NCI-H146 treated with DMSO at 0.1 percent for 48 hours (cell line): ENCODE results near the gene MPZL1.

Source experiments
- DNase-seq: peaks from one replicate; lab custom pipeline; 2025; ENCODE audit not compliant: unreplicated experiment; lab: John Stamatoyannopoulos, UW

MPZL1 gene

GRCh38 chr1:167748906-167749305 lies 27.1 kb downstream of the MPZL1 start:
- no peak for DNase-seq

GRCh38 chr1:167749741-167750140 lies 28.0 kb downstream of the MPZL1 start:
- no peak for DNase-seq

GRCh38 chr1:167750641-167751040 lies 28.9 kb downstream of the MPZL1 start:
- DNase-seq, result no peak

GRCh38 chr1:167751676-167752075 lies 29.9 kb downstream of the MPZL1 start:
- no peak for DNase-seq

- DNase-seq, result no peak
Observed at GRCh38 chr1:167752219-167752985, 30.6 kb downstream of the MPZL1 start.

GRCh38 chr1:167755654-167756053 lies 33.9 kb downstream of the MPZL1 start:
- DNase-seq, result no peak

- no peak for DNase-seq
Observed at GRCh38 chr1:167756730-167757405, 35.1 kb downstream of the MPZL1 start.

GRCh38 chr1:167757433-167758309 lies 35.9 kb downstream of the MPZL1 start:
- DNase-seq, result peak; percentile 34

GRCh38 chr1:167761400-167761799 lies 39.6 kb downstream of the MPZL1 start:
- DNase-seq, result no peak

- DNase-seq, result no peak
Observed at GRCh38 chr1:167762061-167762746, 40.4 kb downstream of the MPZL1 start.

GRCh38 chr1:167763525-167764220 lies 41.9 kb downstream of the MPZL1 start:
- no peak for DNase-seq

- no peak for DNase-seq
Observed at GRCh38 chr1:167764458-167765330, 42.9 kb downstream of the MPZL1 start.

- DNase-seq, result no peak
Observed at GRCh38 chr1:167765496-167765895, 43.7 kb downstream of the MPZL1 start.

GRCh38 chr1:167766538-167766937 lies 44.8 kb downstream of the MPZL1 start:
- no peak for DNase-seq

- DNase-seq, result no peak
Observed at GRCh38 chr1:167767761-167768160, 46.0 kb downstream of the MPZL1 start.

- DNase-seq, result peak; percentile 87
Observed at GRCh38 chr1:167770127-167770526, 48.3 kb downstream of the MPZL1 start.

GRCh38 chr1:167772436-167772835 lies 50.7 kb downstream of the MPZL1 start:
- DNase-seq, result no peak

- no peak for DNase-seq
Observed at GRCh38 chr1:167773516-167773915, 51.7 kb downstream of the MPZL1 start.

- DNase-seq, result no peak
Observed at GRCh38 chr1:167774710-167775109, 52.9 kb downstream of the MPZL1 start.
